ENCODE measurements around the gene SLC38A5. TPM values are rescaled to one million over a fixed set of nuclear protein-coding genes. Genes with fewer than 3 reads are reported as not detected.
"Not testable (repeated sequence)": the region's sequence is repeated elsewhere in the genome, so short reads cannot be mapped to it uniquely, and the experiment has no call there.

Gene SLC38A5
- 100 to 1,000 TPM; 247 to 282 (median 271) TPM for total RNA-seq

GRCh38 chrX:48470110-48470832, at the start of gene SLC38A5:
SLC38A5 (minus strand) TSS chrX:48470260; CDS start chrX:48467924, 2,336 bp downstream.
- Mint-ChIP-seq H3K9me3 (no peaks in the 10 kb centered on the region), H3K4me3 (peak within 1 kb of the TSS; percentile 97), H3K27me3 (ENCODE audit: low read depth) (no peaks in the 10 kb centered on the region), H3K36me3 (ENCODE audit: insufficient read depth) (peaks cover 13% of the 10 kb centered on the region), H3K4me1 (ENCODE audit: low read depth) (peaks cover 18% of the 10 kb centered on the region)
- ATAC-seq, result no peak
- DNase-seq, result no peak

GRCh38 chrX:48519481-48519880, 49.4 kb upstream of the SLC38A5 start:
- H3K36me3 Mint-ChIP-seq (ENCODE audit: insufficient read depth); H3K9me3 Mint-ChIP-seq; DNase-seq; ATAC-seq; H3K27me3 Mint-ChIP-seq (ENCODE audit: low read depth); H3K4me3 Mint-ChIP-seq: not testable (repeated sequence)
- H3K4me1 Mint-ChIP-seq (ENCODE audit: low read depth), result peaks cover 32% of the 10 kb centered on the region

- H3K4me3 Mint-ChIP-seq, result no peak overlapping the region
- peaks cover 7% of the 10 kb centered on the region for H3K36me3 Mint-ChIP-seq (ENCODE audit: insufficient read depth)
- ATAC-seq (no peak), DNase-seq (no peak)
- no peaks in the 10 kb centered on the region for H3K9me3 Mint-ChIP-seq
- peaks cover 28% of the 10 kb centered on the region for H3K4me1 Mint-ChIP-seq (ENCODE audit: low read depth)
- no peaks in the 10 kb centered on the region for H3K27me3 Mint-ChIP-seq (ENCODE audit: low read depth)
Measured at GRCh38 chrX:48516987-48517386, 46.9 kb upstream of the SLC38A5 start.

GRCh38 chrX:48516285-48516684, 46.2 kb upstream of the SLC38A5 start:
- no peaks in the 10 kb centered on the region for H3K9me3 Mint-ChIP-seq
- H3K27me3 Mint-ChIP-seq (ENCODE audit: low read depth), result no peaks in the 10 kb centered on the region
- H3K36me3 Mint-ChIP-seq (ENCODE audit: insufficient read depth), result peaks cover 7% of the 10 kb centered on the region
- no peak overlapping the region for H3K4me3 Mint-ChIP-seq
- DNase-seq (no peak), ATAC-seq (no peak)
- H3K4me1 Mint-ChIP-seq (ENCODE audit: low read depth), result peaks cover 29% of the 10 kb centered on the region

- Mint-ChIP-seq H3K4me1 (ENCODE audit: low read depth) (peaks cover 26% of the 10 kb centered on the region), H3K9me3 (no peaks in the 10 kb centered on the region)
Measured at GRCh38 chrX:48515842-48516241, 45.8 kb upstream of the SLC38A5 start.

GRCh38 chrX:48514868-48515460, 44.9 kb upstream of the SLC38A5 start:
- Mint-ChIP-seq H3K9me3 (no peaks in the 10 kb centered on the region), H3K27me3 (ENCODE audit: low read depth) (no peaks in the 10 kb centered on the region), H3K4me3 (no peak overlapping the region), H3K36me3 (ENCODE audit: insufficient read depth) (peaks cover 8% of the 10 kb centered on the region), H3K4me1 (ENCODE audit: low read depth) (peaks cover 24% of the 10 kb centered on the region)
- ATAC-seq (no peak), DNase-seq (no peak)

More at GRCh38 chrX:48515842-48516241, 45.8 kb upstream of the SLC38A5 start:
- Mint-ChIP-seq H3K27me3 (ENCODE audit: low read depth) (no peaks in the 10 kb centered on the region), H3K36me3 (ENCODE audit: insufficient read depth) (peaks cover 7% of the 10 kb centered on the region), H3K4me3 (no peak overlapping the region)
- no peak for DNase-seq
- ATAC-seq, result no peak

GRCh38 chrX:48514126-48514806, 44.2 kb upstream of the SLC38A5 start:
- Mint-ChIP-seq H3K9me3 (no peaks in the 10 kb centered on the region), H3K4me1 (ENCODE audit: low read depth) (peaks cover 26% of the 10 kb centered on the region), H3K4me3 (no peak overlapping the region), H3K36me3 (ENCODE audit: insufficient read depth) (peaks cover 8% of the 10 kb centered on the region), H3K27me3 (ENCODE audit: low read depth) (no peaks in the 10 kb centered on the region)
- ATAC-seq, result no peak
- no peak for DNase-seq

- ATAC-seq, result no peak
- Mint-ChIP-seq H3K9me3 (no peaks in the 10 kb centered on the region), H3K4me1 (ENCODE audit: low read depth) (peaks cover 24% of the 10 kb centered on the region), H3K27me3 (ENCODE audit: low read depth) (no peaks in the 10 kb centered on the region), H3K36me3 (ENCODE audit: insufficient read depth) (peaks cover 8% of the 10 kb centered on the region), H3K4me3 (no peak overlapping the region)
- DNase-seq, result no peak
Measured at GRCh38 chrX:48513670-48514069, 43.6 kb upstream of the SLC38A5 start.

- Mint-ChIP-seq H3K27me3 (ENCODE audit: low read depth) (no peaks in the 10 kb centered on the region), H3K36me3 (ENCODE audit: insufficient read depth) (peaks cover 8% of the 10 kb centered on the region), H3K9me3 (no peaks in the 10 kb centered on the region), H3K4me3 (no peak overlapping the region), H3K4me1 (ENCODE audit: low read depth) (peaks cover 27% of the 10 kb centered on the region)
- no peak for DNase-seq
- no peak for ATAC-seq
Measured at GRCh38 chrX:48512371-48512935, 42.4 kb upstream of the SLC38A5 start.

GRCh38 chrX:48511560-48511959, 41.5 kb upstream of the SLC38A5 start:
- Mint-ChIP-seq H3K4me3 (no peak overlapping the region), H3K36me3 (ENCODE audit: insufficient read depth) (peaks cover 8% of the 10 kb centered on the region), H3K4me1 (ENCODE audit: low read depth) (peaks cover 22% of the 10 kb centered on the region), H3K27me3 (ENCODE audit: low read depth) (no peaks in the 10 kb centered on the region), H3K9me3 (no peaks in the 10 kb centered on the region)
- ATAC-seq, result no peak
- DNase-seq, result no peak

GRCh38 chrX:48509619-48510018, 39.6 kb upstream of the SLC38A5 start:
- peaks cover 20% of the 10 kb centered on the region for H3K4me1 Mint-ChIP-seq (ENCODE audit: low read depth)
- no peaks in the 10 kb centered on the region for H3K27me3 Mint-ChIP-seq (ENCODE audit: low read depth)
- DNase-seq (no peak), ATAC-seq (peak in 1 of 2 donors; percentile 29)
- no peaks in the 10 kb centered on the region for H3K9me3 Mint-ChIP-seq
- H3K36me3 Mint-ChIP-seq (ENCODE audit: insufficient read depth), result peaks cover 1% of the 10 kb centered on the region
- H3K4me3 Mint-ChIP-seq, result peak overlapping the region; percentile 90

- no peak for DNase-seq
Measured at GRCh38 chrX:48509245-48509590, 39.2 kb upstream of the SLC38A5 start.

GRCh38 chrX:48508400-48509244, 38.6 kb upstream of the SLC38A5 start, which contains the start of gene PORCN:
PORCN (plus strand) TSS chrX:48508992; CDS start chrX:48509821, 829 bp downstream.
- peak; percentile 73 for DNase-seq
- H3K4me1 Mint-ChIP-seq (ENCODE audit: low read depth), result peaks cover 20% of the 10 kb centered on the region
- H3K36me3 Mint-ChIP-seq (ENCODE audit: insufficient read depth), result peaks cover 1% of the 10 kb centered on the region
- peak; percentile 96 for ATAC-seq
- H3K27me3 Mint-ChIP-seq (ENCODE audit: low read depth), result no peaks in the 10 kb centered on the region
- peak within 1 kb of the TSS; percentile 90 for H3K4me3 Mint-ChIP-seq
- no peaks in the 10 kb centered on the region for H3K9me3 Mint-ChIP-seq

More at GRCh38 chrX:48509245-48509590, 39.2 kb upstream of the SLC38A5 start:
- ATAC-seq, result peak; percentile 51 to 53
- H3K27me3 Mint-ChIP-seq (ENCODE audit: low read depth), result no peaks in the 10 kb centered on the region
- H3K36me3 Mint-ChIP-seq (ENCODE audit: insufficient read depth), result peaks cover 1% of the 10 kb centered on the region
- H3K4me3 Mint-ChIP-seq, result peak overlapping the region; percentile 90
- no peaks in the 10 kb centered on the region for H3K9me3 Mint-ChIP-seq
- H3K4me1 Mint-ChIP-seq (ENCODE audit: low read depth), result peaks cover 20% of the 10 kb centered on the region

GRCh38 chrX:48507246-48507645, 37.2 kb upstream of the SLC38A5 start:
- no peaks in the 10 kb centered on the region for H3K9me3 Mint-ChIP-seq
- ATAC-seq (no peak), DNase-seq (no peak)
- peaks cover 1% of the 10 kb centered on the region for H3K36me3 Mint-ChIP-seq (ENCODE audit: insufficient read depth)
- H3K27me3 Mint-ChIP-seq (ENCODE audit: low read depth), result no peaks in the 10 kb centered on the region
- peak overlapping the region; percentile 21 for H3K4me3 Mint-ChIP-seq
- peaks cover 20% of the 10 kb centered on the region for H3K4me1 Mint-ChIP-seq (ENCODE audit: low read depth)

All from activated T-cell treated with anti-CD3 and anti-CD28 coated beads, Interleukin-2, amount 50 U/mL, for 4 hours (primary cell).